ENCODE results near the gene PLPPR3.

Gene PLPPR3

DNA sequence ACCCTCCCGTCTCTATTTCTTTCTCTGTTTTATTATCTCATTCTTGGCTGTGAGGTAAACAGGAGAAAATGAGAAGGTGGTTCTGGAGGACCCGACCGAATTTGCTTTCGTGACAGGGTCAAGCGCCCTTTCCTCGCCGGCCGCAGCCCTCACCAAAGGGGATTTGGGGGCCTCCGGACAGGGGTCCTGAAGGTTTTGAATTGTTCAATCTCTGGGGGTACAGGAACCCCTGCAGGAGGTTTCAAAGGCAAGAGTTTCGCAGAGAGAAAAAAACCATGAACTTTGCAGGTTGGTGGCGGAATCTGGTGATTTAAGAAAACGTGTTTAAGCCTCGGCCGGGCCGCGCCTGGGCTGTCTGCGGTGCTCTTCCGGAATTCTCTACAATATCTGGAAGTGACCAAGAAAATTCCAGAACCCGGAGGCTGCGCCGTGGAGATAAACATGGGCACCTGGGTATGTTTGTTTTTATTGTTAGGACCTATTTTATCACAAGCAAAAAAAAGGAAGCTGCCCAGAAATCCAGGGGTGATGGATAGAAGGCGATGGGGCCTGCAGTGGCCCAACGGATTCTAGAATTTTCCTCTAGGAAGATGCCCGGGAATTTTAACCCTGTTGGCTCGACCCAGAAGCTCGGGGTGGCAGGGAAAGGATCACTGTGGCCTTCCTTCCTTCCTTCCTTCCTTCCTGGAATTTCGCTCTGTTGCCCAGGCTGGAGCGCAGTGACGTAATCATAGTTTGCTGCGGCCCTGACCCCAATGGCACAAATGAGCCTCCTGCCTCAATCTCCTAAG, 38.7 kb downstream of the PLPPR3 start:
- in situ Hi-C loops (cut with MboI; ENCODE audit: low pct_unique_long_range_greater_than_20kb, low sequenced_read_pairs) = no loop called here
- no peak for DNase-seq

DNA sequence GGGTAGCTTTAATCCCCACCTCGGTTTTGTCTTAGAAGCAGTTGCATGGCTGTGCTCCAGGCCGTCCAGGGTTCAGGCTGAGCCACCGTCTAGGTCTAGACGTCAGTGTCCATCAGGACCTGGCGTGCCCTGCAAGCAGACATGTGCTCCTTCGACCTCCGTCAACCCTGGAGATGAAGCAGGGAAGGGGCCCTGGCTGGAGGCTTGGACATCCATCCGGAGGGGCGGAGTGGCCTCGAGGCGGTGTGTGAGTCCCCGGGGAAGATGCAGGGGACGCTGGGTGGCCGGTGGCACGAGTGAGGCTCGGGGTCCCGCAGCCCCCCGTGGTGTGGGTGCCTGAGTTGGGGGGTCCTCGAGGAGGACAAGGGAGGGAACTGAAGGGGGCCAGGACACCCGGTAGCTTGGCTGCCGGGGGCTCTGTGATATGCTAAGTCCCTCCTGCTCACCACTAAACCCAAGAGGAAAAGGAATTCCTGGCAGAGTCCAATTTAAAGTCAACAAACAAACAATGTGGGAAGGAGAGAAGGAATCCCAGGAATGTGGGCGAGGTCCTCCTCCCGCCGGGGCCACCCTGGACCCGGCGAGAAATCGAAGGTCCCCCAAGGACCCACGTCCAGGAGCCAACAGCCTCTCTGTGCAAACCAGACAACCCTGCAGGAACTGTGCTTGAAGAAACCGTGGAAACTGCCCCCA, 39.4 kb downstream of the PLPPR3 start:
- no peak for DNase-seq
- in situ Hi-C loops (cut with MboI; ENCODE audit: low pct_unique_long_range_greater_than_20kb, low sequenced_read_pairs) = no loop called here

DNA sequence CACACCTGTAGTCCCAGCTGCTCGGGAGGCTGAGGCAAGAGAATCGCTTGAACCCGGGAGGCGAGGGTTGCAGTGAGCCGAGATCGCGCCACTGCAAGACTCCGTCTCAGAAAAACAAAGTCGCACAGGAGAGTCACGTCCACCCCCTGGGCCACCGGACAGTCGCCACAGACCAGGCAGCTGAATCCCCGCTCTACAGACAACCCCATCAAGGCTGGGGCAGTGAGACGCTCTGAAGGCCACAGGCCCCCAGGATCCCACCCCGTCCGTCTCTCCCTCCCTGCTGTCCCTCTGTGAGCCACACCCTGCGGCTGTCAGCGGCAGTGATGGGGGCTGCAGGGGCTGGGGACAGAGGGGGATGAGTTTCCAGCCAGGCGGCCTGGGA, 40.0 kb downstream of the PLPPR3 start:
- DNase-seq = no peak
- in situ Hi-C loops (cut with MboI; ENCODE audit: low pct_unique_long_range_greater_than_20kb, low sequenced_read_pairs) = no loop called here

DNA sequence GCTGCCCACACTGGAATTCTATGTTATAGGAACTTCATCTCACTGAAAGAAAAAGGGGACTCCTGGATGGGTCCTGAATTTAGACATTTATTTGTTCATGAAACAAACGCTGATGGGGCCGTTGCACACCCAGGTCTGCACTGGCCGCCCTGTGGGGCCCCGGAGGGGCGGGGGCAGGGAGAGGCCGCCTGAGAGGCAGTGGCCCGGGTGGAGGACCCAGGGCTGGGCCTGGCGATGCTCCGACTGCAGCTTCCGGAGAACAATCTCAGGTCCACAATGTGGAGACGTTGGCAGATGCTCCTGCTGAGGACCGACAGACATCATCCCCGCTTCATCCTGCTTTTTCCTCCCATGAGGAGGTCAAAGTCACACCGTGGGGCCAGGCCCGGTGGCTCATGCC, 40.8 kb downstream of the PLPPR3 start:
- no peak for DNase-seq
- in situ Hi-C loops (cut with MboI; ENCODE audit: low pct_unique_long_range_greater_than_20kb, low sequenced_read_pairs) = no loop called here

DNA sequence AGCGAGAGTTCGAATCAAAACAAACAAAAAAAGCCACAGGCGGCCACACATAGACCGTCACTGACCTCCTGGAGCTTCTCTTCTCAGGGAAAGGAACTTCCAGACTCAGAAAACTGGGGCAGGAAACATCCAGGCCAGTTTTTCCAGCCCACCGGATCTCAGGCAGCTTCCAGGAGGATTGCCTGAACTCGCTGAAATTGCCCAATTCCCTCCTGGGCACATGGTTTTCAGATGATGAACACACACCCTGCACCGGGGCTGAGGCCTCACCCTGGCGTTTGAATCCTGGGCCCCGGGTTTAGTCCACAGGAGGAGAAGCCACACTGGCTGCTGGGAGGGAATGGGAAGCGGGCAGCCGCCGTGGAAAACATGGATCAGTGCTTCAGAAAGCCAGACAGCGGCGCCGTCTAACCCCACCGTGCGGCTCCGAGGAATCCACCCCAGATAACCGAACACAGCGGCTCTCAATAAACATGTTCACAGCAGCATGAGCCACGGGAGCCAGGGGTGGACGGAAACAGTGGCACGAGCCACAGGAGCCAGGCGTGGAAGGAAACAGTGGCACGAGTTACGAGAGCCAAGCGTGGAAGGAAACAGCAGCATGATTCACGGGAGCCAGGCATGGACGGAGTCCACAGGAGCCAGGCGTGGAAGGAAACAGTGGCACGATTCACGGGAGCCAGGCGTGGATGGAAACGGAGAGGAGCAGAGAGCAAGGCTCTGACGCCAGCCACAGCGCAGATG, 42.7 kb downstream of the PLPPR3 start:
- in situ Hi-C loops (cut with MboI; ENCODE audit: low pct_unique_long_range_greater_than_20kb, low sequenced_read_pairs) = no loop called here
- DNase-seq = no peak

DNA sequence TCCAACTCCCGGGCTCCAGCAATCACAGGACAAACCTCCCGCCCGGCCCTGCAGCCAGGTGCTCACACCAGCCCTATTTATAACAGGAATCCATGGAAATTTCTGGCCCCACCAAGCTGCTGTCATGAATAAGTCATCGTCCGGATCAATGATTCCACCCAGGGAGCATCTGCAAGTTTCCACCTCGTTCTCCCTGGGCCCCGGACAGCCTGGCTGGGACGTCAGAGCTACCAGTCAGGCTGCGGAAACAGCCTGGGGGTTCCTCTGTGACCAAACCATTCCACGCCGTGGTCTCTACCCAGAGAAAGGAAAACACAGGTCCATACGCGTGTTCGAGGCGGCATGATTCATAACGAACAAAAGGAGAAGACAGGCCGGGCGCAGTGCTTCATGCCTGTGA, 45.2 kb downstream of the PLPPR3 start:
- DNase-seq = no peak
- in situ Hi-C loops (cut with MboI; ENCODE audit: low pct_unique_long_range_greater_than_20kb, low sequenced_read_pairs) = no loop called here

DNA sequence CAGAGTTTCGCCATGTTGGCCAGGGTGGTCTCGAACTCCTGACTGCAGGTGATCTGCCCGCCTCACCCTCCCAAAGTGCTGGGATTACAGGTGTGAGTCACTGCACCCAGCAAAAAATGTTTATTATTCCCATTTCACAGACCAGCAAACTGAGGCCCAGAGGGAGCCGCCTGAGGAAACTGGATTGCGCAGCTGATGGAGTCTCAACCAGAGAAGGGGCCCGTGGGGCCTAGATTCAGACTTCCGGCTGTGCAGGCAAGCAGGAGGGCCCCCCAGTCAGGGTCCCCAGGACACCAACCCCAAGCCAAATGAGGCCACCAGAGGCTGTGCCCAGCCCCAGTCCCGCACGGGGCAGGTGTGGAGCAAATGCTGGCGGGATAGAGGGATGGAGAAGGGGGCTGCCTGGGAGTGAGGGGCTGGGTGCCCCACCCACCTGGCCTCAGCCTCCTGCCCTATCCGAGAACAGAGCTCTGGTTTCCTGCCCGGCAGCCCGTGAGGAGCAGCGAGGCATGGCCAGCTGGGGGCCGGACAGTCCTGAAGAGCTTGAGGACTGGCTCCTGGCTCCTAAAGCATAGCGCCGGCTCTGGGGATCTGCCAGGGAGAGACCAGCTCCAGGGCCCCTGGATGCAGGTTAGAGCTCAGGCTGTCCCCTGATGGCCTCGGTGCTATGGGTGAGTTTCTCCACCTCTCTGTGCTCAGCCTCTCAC, 48.9 kb downstream of the PLPPR3 start:
- DNase-seq = no peak

DNA sequence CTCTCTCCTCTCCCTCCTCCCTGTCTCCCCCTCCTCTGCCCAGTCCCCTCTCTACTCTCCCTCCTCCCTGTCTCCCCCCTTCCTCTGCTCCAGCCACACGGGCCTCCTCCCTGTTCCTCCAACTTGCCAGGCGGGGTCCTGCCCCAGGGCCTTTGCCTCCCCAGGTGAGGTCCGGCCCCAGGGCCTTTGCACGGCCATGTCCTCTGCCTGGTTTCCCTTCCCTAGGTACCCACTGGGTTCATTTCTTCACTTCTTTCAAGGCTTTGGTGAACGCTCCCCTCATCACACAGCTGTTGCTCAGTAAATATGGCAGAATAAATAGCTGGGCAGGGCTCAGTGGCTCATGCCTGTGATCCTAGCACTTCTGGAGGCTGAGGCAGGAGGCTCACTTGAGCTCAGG, 49.7 kb downstream of the PLPPR3 start:
- in situ Hi-C loops (cut with MboI; ENCODE audit: low pct_unique_long_range_greater_than_20kb, low sequenced_read_pairs) = no loop called here
- no peak for DNase-seq

More for the DNA sequence above, 48.9 kb downstream of the PLPPR3 start:
- in situ Hi-C loops (cut with MboI; ENCODE audit: low pct_unique_long_range_greater_than_20kb, low sequenced_read_pairs) = no loop called here

DNA sequence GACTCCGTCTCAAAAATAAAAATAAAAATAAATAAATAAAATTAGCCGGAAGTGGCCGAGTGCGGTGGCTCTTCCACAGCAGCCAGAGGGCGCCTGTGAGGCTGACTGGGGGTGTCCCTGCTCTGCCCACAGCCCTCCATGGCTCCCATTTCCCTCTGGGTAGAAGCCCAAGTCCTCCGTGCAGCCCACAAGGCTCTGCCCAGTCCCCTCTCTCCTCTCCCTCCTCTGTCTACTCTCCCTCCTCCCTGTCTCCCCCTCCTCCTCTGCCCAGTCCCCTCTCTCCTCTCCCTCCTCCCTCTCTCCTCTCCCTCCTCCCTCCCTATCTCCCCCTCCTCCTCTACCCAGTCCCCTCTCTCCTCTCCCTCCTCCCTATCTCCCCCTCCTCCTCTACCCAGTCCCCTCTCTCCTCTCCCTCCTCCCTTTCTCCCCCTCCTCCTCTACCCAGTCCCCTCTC, 50.4 kb downstream of the PLPPR3 start:
- in situ Hi-C loops (cut with MboI; ENCODE audit: low pct_unique_long_range_greater_than_20kb, low sequenced_read_pairs) = no loop called here
- DNase-seq = peak; percentile 58

DNA sequence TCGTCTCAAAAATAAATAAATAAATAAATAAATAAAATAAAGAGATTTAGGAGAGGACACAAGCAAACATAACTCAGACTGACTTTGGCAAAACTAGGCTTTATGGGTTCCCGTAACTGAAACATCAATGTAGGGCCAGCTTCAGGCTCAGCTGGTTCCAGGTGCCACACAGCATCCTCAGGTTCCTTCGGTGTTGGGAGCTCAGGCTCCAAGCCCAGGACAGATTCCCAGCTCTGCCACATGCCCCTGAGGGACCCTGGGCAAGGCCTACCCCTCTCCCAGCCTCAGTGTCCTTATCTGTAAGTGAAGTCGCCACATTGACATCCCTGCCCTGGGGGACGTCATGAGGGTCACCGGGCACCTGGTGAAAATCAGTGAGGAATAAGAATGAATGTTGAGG, 52.1 kb downstream of the PLPPR3 start:
- in situ Hi-C loops (cut with MboI; ENCODE audit: low pct_unique_long_range_greater_than_20kb, low sequenced_read_pairs) = no loop called here
- no peak for DNase-seq

DNA sequence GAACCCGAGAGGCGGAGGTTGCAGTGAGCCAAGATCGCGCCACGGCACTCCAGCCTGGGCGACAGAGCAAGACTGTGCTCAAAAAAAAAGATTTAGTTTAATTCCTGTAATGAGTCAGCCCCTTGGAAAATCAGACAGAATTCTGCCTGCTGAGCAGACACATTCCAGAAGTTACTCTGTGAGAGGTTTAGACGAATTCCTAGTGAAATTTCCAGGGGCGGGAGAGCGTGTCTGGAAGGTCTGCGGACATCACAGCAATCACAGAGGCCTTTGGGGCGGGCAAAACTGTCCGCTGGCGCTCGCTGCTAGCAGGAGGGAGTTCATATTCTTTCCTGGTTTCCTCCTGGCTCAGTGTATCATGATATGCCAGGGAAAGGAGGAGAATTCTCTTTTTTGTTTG, 53.3 kb downstream of the PLPPR3 start:
- DNase-seq = no peak
- in situ Hi-C loops (cut with MboI; ENCODE audit: low pct_unique_long_range_greater_than_20kb, low sequenced_read_pairs) = no loop called here

DNA sequence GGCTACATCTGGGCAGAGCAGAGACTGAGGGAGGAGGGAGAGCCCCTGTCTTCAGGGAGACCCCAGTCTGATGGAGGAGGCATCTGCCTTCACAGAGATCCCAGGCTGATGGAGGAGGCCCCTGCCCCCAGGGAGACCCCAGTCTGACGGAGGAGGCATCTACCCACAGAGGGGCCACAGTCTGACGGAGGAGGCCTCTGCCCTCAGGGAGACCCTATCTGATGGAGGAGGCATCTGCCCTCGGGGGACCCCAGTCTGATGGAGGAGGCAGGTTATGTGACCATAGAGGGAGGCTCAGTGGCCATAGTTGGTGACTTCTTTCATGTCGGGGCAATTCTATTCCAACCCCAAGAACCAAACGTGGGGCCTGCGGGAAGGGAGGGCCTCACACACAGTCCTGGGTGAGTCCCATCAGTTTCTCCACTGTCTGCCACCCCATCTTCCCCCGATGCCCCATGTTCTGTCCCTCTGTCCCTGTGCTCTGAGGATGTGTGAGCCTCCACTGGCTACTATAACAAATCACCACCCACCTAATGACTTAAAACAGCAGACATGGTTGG, 56.5 kb downstream of the PLPPR3 start:
- in situ Hi-C loops (cut with MboI; ENCODE audit: low pct_unique_long_range_greater_than_20kb, low sequenced_read_pairs) = no loop called here

DNA sequence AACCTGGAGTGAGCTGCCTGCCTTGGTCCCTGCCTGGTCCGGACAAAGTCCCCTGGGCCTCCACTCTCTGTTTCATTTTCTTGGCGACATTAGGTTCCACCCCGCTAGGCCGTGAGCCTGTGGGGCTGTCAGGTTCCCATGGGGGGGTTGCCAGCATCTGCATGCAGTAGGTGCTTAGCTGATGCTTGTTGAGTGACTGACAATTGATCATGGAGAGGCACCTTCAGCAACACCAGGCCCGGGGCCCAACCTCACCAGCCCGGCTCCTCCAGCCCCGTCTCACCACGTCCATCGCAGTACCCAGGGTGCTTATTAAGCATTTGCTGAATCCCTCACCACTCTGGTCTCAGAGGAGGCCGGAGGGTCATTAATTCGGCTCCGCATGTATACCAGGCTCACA, 57.5 kb downstream of the PLPPR3 start:
- DNase-seq = no peak
- in situ Hi-C loops (cut with MboI; ENCODE audit: low pct_unique_long_range_greater_than_20kb, low sequenced_read_pairs) = no loop called here

More for the DNA sequence above, 56.5 kb downstream of the PLPPR3 start:
- DNase-seq = no peak

DNA sequence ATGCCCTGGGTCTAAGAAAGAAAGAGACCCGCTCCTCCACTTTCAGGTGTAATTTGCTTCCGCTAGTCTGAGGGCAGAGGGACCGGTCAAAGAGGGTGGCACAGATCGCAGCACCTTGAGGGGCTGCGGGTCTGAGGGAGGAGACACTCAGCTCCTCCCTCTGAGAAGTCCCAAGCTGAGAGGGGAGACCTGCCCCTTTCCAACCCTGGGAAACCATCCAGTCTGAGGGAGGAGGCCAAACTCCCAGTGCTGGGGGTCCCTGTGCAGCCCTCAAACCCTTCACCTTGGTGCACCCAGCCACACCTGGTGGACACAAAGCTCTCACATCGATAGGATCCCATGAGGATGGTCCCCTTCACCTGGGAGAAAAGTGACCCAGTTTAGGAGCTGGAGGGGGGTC, 57.9 kb downstream of the PLPPR3 start:
- no peak for DNase-seq
- in situ Hi-C loops (cut with MboI; ENCODE audit: low pct_unique_long_range_greater_than_20kb, low sequenced_read_pairs) = no loop called here

DNA sequence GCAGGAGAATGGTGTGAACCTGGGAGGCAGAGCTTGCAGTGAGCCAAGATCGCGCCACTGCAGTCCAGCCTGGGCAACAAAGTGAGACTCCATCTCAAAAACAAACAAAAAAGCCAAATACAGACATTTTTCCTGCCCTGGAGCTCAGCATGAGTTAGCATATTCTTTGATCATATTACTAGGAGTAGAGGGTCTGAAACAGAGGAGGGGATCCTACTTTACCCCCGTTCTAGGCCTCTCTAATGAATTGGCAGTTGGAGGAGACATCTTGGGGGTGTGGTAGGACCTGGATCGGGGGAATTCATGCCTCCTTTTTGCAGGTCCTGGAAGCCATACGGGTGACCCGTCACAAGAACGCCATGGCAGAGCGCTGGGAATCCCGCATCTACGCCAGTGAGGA, 58.6 kb downstream of the PLPPR3 start:
- DNase-seq = no peak
- in situ Hi-C loops (cut with MboI; ENCODE audit: low pct_unique_long_range_greater_than_20kb, low sequenced_read_pairs) = no loop called here
